ENCODE data around the gene TRIM62. TPM values are rescaled to one million over a fixed set of nuclear protein-coding genes. Genes with fewer than 3 reads are reported as not detected.
"Not testable (repeated sequence)": the region's sequence is repeated elsewhere in the genome, so short reads cannot be mapped to it uniquely, and the experiment has no call there.

The TRIM62 gene
- total and polyA plus RNA-seq, 10 donors = 2.5 to 16.1 (median 9.2) TPM

DNA sequence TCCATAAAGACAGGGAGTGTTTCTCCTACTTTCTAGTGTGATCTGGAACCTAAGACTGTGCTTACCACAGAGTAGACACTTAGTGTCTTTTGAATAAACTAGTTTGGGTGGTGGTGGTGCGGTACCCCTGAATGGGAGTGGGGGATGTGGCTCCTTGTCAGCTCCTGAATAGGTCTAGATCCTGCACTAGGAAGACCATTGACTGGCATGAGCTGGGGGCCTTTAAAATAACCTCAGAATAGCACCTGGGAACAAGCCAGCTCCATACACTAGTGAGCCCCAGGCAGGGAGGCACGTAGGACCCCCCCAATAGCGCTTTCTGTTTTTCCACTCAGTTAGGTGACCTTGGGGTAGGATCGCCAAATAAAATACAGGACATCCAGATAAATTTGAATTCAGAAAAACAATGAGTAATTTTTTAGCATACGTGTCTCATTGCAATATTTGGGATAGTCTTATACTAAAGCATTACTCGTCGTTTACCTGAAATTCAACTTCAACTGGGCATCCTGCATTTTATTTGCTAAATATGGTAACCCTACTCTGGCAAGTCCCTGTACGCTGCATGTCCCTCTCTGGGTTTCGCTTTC is 55.3 kb downstream of the TRIM62 start:
- intact Hi-C loops (cut with DNase I; ENCODE audit: low total_unique reads) = no loop called here
- no peak for TF ChIP-seq POLR2AphosphoS5 (IDR thresholded peaks at IDR 0.05)
- TF ChIP-seq POLR2A (IDR thresholded peaks at IDR 0.05) = no peak
- TF ChIP-seq, protein P1, sequence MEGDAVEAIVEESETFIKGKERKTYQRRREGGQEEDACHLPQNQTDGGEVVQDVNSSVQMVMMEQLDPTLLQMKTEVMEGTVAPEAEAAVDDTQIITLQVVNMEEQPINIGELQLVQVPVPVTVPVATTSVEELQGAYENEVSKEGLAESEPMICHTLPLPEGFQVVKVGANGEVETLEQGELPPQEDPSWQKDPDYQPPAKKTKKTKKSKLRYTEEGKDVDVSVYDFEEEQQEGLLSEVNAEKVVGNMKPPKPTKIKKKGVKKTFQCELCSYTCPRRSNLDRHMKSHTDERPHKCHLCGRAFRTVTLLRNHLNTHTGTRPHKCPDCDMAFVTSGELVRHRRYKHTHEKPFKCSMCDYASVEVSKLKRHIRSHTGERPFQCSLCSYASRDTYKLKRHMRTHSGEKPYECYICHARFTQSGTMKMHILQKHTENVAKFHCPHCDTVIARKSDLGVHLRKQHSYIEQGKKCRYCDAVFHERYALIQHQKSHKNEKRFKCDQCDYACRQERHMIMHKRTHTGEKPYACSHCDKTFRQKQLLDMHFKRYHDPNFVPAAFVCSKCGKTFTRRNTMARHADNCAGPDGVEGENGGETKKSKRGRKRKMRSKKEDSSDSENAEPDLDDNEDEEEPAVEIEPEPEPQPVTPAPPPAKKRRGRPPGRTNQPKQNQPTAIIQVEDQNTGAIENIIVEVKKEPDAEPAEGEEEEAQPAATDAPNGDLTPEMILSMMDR (IDR thresholded peaks at IDR 0.05 in 8 of 11, conservative IDR thresholded peaks at IDR 0.05 in 3 of 11) = no peak
- WGBS, 5 donors = 28 to 34% (median 33%) methylated on average over 9 of the region's 9 CpGs
- Histone ChIP-seq H3K9me3 (no peaks in the 10 kb centered on the region), H3K27me3 (replicated peaks in 1 of 7) (no peaks in the 10 kb centered on the region), H3K36me3 (no peaks in the 10 kb centered on the region), H3K4me3 (peak overlapping the region; percentile 26 to 85 (median 57)), H3K4me1 (peaks cover 9 to 54% (median 27%) of the 10 kb centered on the region in 6 donors), H3K27ac (peak overlapping the region; percentile 86 to 93 (median 91))
- no peak for DNase-seq

- DNase-seq; H3K36me3 ChIP-seq; H3K9me3 ChIP-seq; intact Hi-C loops (cut with DNase I; ENCODE audit: low total_unique reads); H3K27me3 ChIP-seq (replicated peaks in 1 of 7); H3K27ac ChIP-seq; H3K4me3 ChIP-seq: not testable (repeated sequence)
- WGBS, 5 donors = 94 to 100% (median 98%) methylated on average over 4 of the region's 4 CpGs
- H3K4me1 ChIP-seq = peaks cover 9 to 43% (median 27%) of the 10 kb centered on the region in 6 donors
Observed at GRCh38 chr1:33124647-33125046, 57.2 kb downstream of the TRIM62 start.

- Histone ChIP-seq H3K4me1 (peaks cover 6 to 29% (median 20%) of the 10 kb centered on the region in 6 donors), H3K27me3 (replicated peaks in 1 of 7) (no peaks in the 10 kb centered on the region), H3K4me3 (no peak overlapping the region), H3K9me3 (no peaks in the 10 kb centered on the region), H3K36me3 (no peaks in the 10 kb centered on the region), H3K27ac (no peak overlapping the region)
- intact Hi-C loops (cut with DNase I; ENCODE audit: low total_unique reads) = no loop called here
- no peak for DNase-seq
- 82 to 90% (median 87%) methylated on average over 3 of the region's 3 CpGs for WGBS, 5 donors
- TF ChIP-seq, protein P1 (IDR thresholded peaks at IDR 0.05 in 8 of 11, conservative IDR thresholded peaks at IDR 0.05 in 3 of 11) = no peak
- TF ChIP-seq POLR2AphosphoS5 (IDR thresholded peaks at IDR 0.05) (no peak), POLR2A (IDR thresholded peaks at IDR 0.05) (no peak)
Observed at GRCh38 chr1:33123266-33123665, 58.6 kb downstream of the TRIM62 start.

GRCh38 chr1:33122483-33123178 is 59.2 kb downstream of the TRIM62 start:
- H3K36me3 ChIP-seq = no peaks in the 10 kb centered on the region
- H3K9me3 ChIP-seq = no peaks in the 10 kb centered on the region
- no peaks in the 10 kb centered on the region for H3K27me3 ChIP-seq (replicated peaks in 1 of 7)
- peaks cover 0 to 23% (median 13%) of the 10 kb centered on the region in 6 donors for H3K4me1 ChIP-seq
- DNase-seq = no peak
- TF ChIP-seq POLR2A (IDR thresholded peaks at IDR 0.05) = no peak
- intact Hi-C loops (cut with DNase I; ENCODE audit: low total_unique reads) = no loop called here
- H3K27ac ChIP-seq = no peak overlapping the region
- H3K4me3 ChIP-seq = no peak overlapping the region
- 74 to 89% (median 81%) methylated on average over 7 of the region's 7 CpGs for WGBS, 5 donors

GRCh38 chr1:33121728-33122127 is 60.1 kb downstream of the TRIM62 start:
- Histone ChIP-seq H3K9me3 (no peaks in the 10 kb centered on the region), H3K27ac (no peak overlapping the region), H3K27me3 (replicated peaks in 1 of 7) (no peaks in the 10 kb centered on the region), H3K4me3 (no peak overlapping the region), H3K36me3 (no peaks in the 10 kb centered on the region), H3K4me1 (peaks cover 0 to 20% (median 11%) of the 10 kb centered on the region in 6 donors)
- intact Hi-C loops (cut with DNase I; ENCODE audit: low total_unique reads) = no loop called here
- 84 to 90% (median 88%) methylated on average over 5 of the region's 5 CpGs for WGBS, 5 donors
- no peak for DNase-seq
- TF ChIP-seq POLR2A (IDR thresholded peaks at IDR 0.05) (no peak), POLR2AphosphoS5 (IDR thresholded peaks at IDR 0.05) (no peak)
- TF ChIP-seq, protein P1 (IDR thresholded peaks at IDR 0.05 in 8 of 11, conservative IDR thresholded peaks at IDR 0.05 in 3 of 11) = no peak
